Umbilical cord (tissue), 2 donors: ENCODE measurements around the gene SKAP2. TPM values are rescaled to one million over a fixed set of nuclear protein-coding genes. Genes with fewer than 3 reads are reported as not detected.

ENCODE experiments used
- DNase-seq: peaks from one replicate; pipeline ENCODE4 v3.0.0-alpha.2; 2015; ENCODE audit warnings: low spot score
- total RNA-seq: library from RNA; depleted of rRNA; stranded (reverse); fragments of >200 nt; gene quantifications from one replicate; pipeline ENCODE4 v1.2.3, GENCODE V29; 2014; ENCODE audit warnings: low replicate concordance; ENCODE audit not compliant: insufficient read depth

Gene SKAP2
- total RNA-seq, 1 donor from 2014 or later, result 12.0 TPM

DNA sequence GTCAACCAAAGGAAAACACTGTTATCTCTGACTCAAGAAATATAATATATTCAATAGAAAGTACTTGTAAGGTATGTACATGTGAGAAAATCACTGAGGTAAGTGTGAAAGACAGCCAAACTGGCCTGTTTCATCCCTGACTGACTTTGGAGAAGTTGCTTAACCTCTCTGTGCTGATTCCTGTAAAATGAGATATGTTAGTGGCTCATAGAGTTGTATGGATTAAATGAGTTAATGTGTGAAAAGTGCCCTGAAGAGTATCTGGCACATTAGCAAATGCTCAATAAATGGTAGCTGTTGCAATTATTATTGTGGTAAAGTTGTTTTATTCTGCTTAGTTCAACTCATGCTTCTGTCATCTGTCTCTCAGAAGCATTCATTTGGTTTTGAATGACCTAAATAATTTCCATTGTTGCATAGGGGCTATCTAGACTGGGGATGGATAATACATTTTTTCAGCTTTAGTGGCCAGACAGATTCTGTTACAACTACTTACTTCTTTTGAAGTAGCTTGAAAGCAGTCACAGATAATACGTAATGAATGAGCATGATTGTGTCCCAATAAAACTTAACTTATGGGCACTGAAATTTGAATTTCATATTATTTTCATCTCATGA is 84.3 kb downstream of the SKAP2 start:
- no peak for DNase-seq

DNA sequence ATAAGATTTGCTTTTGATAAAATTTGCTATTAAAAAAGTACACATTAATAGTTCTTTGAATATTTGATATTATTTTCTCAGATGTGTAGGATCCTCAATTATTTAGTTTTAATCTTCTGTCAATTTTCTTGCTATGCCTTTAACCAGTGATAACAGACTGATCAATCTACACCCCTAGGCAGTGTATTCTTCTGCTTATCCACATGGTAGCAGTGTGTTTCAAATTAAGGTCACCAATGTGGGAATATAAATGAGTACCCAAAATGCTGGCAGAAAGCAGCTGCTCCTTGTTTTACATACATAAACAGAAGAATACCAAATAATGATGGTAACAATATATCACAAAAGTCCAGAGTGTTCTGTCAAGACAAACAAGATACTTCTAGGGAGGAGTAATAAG is 87.0 kb downstream of the SKAP2 start:
- no peak for DNase-seq

DNA sequence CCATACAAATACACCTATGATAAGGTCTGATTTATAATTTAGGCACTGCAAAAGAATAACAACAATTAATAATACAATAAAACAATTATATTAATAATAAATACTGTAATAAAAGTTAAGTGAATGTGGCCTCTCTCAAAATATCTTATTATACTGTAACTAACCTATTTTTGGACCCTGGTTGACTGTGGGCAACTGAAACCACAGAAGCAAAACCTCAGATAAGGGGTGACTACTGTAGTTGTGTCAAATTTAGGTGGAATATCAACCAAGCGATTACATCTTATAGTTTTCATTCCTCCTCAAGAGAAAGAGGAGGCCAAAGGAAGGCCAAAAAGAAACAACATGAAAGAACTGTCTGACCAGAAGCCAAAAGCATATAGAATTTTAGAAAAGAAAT is 103.9 kb downstream of the SKAP2 start:
- no peak for DNase-seq

DNA sequence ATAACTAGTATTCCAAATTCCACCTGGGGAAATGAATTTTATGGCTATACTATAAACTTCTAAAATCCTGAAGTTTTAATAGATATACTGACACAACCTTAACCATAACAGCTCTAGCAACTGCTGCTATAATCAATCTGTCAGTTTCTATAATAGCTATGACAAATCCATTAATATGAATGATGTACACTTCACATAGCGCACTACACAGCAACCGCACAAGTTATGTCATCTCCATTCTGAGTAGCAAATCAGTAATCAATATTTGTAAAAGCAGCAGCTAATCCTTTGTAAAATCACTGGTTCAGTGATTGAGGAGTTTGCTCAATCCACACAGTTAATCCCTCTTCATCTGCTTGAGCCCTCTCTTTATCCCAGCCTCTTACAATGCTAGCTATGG is 105.3 kb downstream of the SKAP2 start:
- DNase-seq, result no peak

- no peak for DNase-seq
These were observed 121.2 kb downstream of the SKAP2 start for GRCh38 chr7:26743205-26743604.

DNA sequence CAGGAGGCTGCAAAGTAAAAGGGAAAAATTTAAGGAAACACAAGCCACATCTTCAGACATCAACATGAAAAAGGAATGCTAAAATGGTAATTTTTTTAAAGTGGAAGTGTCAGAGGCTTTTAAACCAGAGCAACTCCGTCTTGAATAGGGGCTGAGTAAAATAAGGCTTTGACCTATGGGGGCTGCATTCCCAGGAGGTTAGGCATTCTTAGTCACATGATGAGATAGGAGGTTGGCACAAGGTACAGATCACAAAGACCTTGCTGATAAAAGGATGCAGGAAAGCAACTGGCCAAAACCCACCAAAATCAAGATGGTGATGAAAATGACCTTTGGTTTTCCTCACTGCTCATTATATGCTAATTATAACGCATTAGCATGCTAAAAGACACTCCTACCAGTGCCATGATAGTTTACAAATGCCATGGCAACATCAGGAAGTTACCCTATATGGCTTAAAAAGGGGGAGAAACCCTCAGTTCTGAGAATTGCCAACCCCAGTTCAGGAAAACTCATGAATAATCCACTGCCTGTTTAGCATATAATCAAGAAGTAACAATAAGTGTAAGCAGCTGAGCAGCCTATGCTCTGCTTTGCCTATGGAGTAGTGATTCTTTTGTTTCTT is 128.3 kb downstream of the SKAP2 start:
- no peak for DNase-seq

GRCh38 chr7:26729150-26729775 is 135.1 kb downstream of the SKAP2 start:
- DNase-seq, result no peak

DNA sequence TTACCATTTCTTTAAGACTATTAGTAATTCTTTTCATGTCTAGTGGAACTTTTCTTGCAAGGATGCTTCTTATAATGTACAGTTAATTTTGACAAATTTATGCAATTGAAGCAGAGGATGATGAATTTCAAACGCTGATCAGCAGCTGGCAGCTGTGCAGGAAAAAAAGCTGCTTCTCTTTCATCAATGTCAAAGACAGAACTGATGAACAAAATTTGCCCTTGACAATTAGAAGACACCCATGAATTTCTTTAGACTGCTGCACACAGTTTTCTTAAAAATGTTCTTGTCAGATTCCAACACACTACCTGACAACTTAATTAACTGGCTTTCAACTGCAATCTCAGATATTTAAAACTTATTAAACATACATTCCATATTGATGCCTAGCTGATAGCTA is 138.3 kb downstream of the SKAP2 start:
- no peak for DNase-seq

GRCh38 chr7:26724795-26725194 is 139.6 kb downstream of the SKAP2 start:
- DNase-seq, result no peak

DNA sequence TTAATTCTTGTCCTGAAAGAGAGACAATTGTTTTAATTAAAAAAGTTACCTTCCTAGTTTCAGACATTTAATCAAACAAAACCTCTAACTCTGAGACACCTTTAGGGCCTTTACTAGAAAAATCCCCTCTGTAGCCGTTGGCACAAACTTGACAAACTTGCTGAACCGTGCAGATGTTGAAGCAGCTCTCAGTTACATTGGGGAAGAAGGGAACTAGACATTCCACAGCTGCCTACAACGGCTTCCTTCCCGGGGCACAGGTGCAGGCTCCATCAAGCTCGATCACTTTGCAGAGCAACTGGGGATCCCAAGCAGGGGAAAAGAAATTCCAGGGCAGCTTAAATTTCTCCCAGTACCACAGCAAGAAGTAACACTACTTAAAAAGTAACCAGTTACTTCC is 141.3 kb downstream of the SKAP2 start:
- DNase-seq, result peak; percentile 31

DNA sequence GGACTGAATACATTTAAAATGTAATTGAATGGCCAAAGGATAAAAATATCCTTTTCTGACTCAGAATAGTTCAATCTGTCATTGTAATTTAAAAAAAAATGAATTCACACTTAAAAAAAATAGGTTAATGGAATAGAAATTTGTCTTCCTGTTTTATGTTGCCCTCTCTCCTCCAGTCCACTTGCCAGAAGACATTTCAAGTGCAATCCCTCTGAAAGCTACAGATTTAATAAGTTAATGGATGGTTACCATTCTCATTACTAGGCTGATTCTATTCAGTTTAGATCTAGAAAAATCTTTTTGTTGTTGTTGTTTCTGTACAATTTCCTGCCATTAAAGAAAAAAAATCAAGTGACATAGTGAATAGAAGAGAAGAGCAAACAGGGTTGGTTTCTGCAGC is 142.9 kb downstream of the SKAP2 start:
- DNase-seq, result no peak

DNA sequence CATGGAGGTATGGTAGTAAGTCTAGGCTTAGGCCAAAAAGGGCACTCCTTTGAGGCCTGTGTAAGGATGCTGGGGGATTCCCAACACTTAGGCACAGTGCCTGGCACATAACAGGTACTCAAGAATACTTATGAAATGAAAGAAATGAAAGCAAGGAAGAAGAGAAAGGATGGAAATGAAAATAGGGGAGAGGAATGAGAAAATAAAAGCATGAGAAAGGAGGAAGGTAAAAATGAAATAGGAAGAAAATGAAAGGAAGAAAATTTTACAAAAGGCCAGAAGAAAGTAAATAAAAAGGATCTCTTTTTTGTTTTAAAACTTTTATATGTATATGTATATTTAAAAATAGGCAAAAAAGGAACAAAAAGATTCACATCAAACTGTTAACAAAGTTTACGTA is 146.3 kb downstream of the SKAP2 start:
- no peak for DNase-seq

DNA sequence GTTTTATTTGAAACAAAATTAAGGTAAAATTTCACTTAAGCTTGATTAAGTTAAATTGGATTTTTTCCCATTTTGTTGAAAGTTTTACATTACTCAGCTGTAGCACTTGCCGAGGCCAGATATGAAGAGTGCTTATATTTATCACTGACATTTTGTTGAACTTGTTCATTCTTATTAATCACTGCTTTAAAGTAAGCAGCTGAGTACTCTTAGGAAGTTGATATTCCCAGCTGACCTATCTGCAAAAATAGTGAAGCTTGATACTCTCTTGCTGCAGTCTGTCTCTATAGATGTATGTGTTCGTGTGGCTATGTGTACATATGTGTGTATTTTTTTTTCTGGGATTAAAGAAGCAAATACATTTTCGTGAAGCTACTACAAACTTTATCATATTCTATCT is 150.0 kb downstream of the SKAP2 start:
- DNase-seq, result no peak

GRCh38 chr7:26714006-26714405 is 150.4 kb downstream of the SKAP2 start:
- no peak for DNase-seq

- no peak for DNase-seq
These were observed 155.0 kb downstream of the SKAP2 start for GRCh38 chr7:26709210-26709990.

DNA sequence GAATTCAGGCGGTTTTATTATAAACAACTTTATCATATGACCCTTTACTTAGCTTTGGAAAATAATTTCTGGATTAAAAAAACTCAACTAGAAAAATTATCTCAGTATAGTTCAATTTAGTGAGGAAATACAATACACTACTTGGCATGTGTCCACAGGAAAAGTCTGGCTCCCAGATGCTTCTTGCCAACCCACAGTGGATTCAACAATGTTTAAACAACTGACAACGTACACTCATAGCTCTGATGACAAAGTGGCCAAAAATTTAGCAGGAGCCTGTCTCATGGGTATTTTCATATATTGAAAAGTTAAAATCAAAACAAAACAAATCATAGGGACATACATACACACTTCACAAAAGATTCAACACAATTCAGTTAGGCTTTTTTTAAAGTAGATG is 158.8 kb downstream of the SKAP2 start:
- DNase-seq, result peak; percentile 24

GRCh38 chr7:26704786-26705185 is 159.6 kb downstream of the SKAP2 start:
- no peak for DNase-seq

- DNase-seq, result no peak
These were observed 160.4 kb downstream of the SKAP2 start for GRCh38 chr7:26704036-26704435.

GRCh38 chr7:26700893-26701292 is 163.5 kb downstream of the SKAP2 start:
- DNase-seq, result no peak

DNA sequence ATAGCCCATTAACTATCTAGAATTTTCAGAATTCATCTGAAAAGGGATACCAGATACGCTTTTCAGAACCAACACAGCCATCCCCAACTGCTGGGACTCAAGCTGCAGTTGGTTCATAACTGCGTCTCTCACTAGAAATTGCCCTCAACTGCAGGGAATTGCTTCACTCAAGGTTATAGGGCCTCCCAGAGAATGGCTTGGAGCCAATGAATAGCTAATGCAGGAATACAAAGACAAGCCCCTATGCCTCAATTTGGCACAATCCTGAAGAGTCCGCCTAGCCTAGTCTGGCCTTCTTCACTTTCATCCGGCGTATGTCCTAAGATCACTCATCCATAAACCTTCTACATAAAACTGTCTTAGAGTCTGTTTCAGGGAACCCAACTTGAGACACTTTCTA is 164.0 kb downstream of the SKAP2 start:
- no peak for DNase-seq

GRCh38 chr7:26699766-26700165 is 164.6 kb downstream of the SKAP2 start:
- DNase-seq, result no peak

DNA sequence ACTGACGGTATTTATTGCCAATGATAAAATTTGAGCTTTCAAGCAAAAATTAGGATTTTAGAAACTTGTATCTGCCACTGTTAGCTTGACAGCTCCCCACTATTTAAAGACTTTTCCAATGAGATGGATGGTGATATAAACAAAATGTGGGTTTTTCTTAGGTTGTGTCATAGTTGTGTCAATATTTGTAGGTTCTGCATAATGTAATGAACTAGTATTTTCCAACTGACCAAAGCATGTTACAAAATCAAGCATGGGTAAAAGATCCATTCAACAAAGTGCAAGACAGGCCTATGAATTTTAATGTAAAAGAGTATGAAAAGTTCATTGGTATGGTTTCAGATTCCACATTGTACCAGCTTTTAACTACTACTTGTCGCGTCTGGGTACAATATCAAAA is 165.6 kb downstream of the SKAP2 start:
- no peak for DNase-seq

DNA sequence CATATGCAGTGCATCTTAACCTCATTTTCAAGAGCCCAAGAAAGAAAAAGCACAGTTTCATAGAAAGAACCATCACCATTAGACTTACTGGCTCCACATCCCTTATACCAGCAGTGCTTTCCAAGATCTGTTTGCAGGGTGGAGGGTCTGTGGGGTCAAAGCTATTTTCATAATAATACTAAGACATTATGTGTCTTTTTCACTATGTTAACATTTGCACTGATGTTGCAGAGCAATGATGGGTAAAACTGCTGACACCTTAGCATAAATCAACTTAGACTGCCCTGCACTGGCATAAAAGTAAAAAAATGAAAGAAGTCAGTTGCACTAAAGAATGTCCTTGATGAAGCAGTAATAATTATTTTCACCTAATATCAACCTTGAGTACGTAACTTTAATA is 166.2 kb downstream of the SKAP2 start:
- no peak for DNase-seq
